BE2C (cell line): Measurements from ENCODE around the gene ZC4H2. TPM values are rescaled to one million over a fixed set of nuclear protein-coding genes. Genes with fewer than 3 reads are reported as not detected.
"Not testable (repeated sequence)": the region's sequence is repeated elsewhere in the genome, so short reads cannot be mapped to it uniquely, and the experiment has no call there.

Experiments
- DNase-seq: peaks from one replicate; pipeline ENCODE4 v3.0.0-alpha.2; 2020
- H3K27me3 ChIP-seq: fragments of 250-450 bp; sonication (Bioruptor Pico); 2 replicates; pipeline ENCODE4 v1.5.1; 2020; ENCODE audit warnings: mild to moderate bottlenecking
- H3K36me3 ChIP-seq: fragments of 250-450 bp; sonication (Bioruptor Pico); 2 replicates; pipeline ENCODE4 v1.5.1; 2020; ENCODE audit warnings: mild to moderate bottlenecking
- H3K4me1 ChIP-seq: fragments of 250-450 bp; sonication (Bioruptor Pico); 2 replicates; pipeline ENCODE4 v1.5.1; 2020
- H3K4me3 ChIP-seq: 2 replicates; pipeline ENCODE4 v1.5.1; 2011; ENCODE audit warnings: low read depth, low read length
- H3K9me3 ChIP-seq: fragments of 250-450 bp; sonication (Bioruptor Pico); 2 replicates; pipeline ENCODE4 v1.5.1; 2020
- polyA plus RNA-seq: library from polyadenylated mRNA; unstranded; fragments of >200 nt; gene quantifications from one replicate; pipeline ENCODE4 v1.2.1, GENCODE V29; 2012; ENCODE audit warnings: low read depth, missing spikeins; ENCODE audit not compliant: insufficient read length, insufficient read depth
- TF ChIP-seq, protein P1 (sequence below): IDR thresholded peaks from 2 replicates; pipeline ENCODE4 v1.5.1; 2012; ENCODE audit warnings: mild to moderate bottlenecking, low read depth, low read length

The ZC4H2 gene, protein sequence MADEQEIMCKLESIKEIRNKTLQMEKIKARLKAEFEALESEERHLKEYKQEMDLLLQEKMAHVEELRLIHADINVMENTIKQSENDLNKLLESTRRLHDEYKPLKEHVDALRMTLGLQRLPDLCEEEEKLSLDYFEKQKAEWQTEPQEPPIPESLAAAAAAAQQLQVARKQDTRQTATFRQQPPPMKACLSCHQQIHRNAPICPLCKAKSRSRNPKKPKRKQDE
- polyA plus RNA-seq = 10.0 TPM

DNA sequence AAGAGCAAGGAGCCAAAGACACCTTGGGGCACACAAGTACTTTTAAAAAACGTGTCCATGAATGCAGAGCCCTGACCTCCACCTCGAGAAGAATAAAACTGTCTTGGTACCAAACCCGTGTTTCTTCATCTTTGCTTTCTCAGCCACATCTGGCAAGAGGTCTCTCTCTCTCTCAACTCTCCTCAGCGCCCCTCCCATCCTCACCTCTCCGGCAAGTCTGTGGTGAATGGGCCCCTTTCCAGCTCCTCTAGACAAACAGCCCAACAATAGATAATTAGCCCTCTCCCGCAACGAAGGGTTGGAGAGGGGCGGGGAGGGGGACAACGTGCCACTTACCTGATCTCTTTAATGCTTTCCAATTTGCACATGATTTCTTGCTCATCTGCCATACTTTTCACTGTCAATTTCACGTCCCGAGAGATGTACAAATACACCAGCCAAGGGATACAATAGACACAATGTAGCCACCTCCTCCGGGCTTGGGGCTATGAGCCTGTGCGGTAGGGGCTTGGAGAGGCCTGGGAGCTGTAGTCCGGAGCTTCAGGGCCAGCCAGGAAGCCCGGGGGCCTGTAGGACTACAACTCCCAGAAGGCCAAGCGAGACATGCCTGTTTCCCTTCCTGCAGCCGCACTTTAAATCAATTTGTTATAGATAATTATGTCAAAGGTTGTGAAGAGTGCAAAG, at the start of gene ZC4H2:
Gene ZC4H2, minus strand, starts transcription at position 462 of the 684 bp plus-strand sequence. Its CDS starts 73 bp downstream, at position 389.
- H3K27me3 ChIP-seq = no peaks in the 10 kb centered on the region
- TF ChIP-seq, protein P1, sequence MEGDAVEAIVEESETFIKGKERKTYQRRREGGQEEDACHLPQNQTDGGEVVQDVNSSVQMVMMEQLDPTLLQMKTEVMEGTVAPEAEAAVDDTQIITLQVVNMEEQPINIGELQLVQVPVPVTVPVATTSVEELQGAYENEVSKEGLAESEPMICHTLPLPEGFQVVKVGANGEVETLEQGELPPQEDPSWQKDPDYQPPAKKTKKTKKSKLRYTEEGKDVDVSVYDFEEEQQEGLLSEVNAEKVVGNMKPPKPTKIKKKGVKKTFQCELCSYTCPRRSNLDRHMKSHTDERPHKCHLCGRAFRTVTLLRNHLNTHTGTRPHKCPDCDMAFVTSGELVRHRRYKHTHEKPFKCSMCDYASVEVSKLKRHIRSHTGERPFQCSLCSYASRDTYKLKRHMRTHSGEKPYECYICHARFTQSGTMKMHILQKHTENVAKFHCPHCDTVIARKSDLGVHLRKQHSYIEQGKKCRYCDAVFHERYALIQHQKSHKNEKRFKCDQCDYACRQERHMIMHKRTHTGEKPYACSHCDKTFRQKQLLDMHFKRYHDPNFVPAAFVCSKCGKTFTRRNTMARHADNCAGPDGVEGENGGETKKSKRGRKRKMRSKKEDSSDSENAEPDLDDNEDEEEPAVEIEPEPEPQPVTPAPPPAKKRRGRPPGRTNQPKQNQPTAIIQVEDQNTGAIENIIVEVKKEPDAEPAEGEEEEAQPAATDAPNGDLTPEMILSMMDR = no peak
- peak; percentile 75 for DNase-seq
- H3K4me1 ChIP-seq = no peaks in the 10 kb centered on the region
- H3K4me3 ChIP-seq = peak within 1 kb of the TSS; percentile 77
- no peaks in the 10 kb centered on the region for H3K9me3 ChIP-seq
- H3K36me3 ChIP-seq = no peaks in the 10 kb centered on the region

DNA sequence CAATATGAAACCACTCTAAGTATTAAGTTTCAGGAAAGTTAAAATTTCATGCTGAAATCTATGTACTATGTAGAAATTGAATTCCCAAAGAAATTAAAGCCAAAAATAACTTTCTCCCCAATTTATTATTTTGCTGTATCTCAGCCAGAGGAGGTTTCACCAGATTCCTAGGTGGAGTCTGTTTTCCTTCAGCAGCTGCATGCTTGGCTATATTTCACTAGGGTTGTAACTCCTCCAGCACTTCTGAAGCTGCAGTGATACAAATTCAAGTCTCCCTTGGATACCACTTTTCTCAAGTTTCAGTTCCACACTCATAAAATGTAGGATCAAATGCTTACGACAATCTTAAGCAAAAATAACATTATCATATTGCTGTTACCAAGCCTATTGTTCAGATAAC, 41.2 kb upstream of the ZC4H2 start:
- TF ChIP-seq, protein P1 = no peak
- no peaks in the 10 kb centered on the region for H3K9me3 ChIP-seq
- no peak overlapping the region for H3K4me3 ChIP-seq
- H3K4me1 ChIP-seq = no peaks in the 10 kb centered on the region
- no peak for DNase-seq
- H3K36me3 ChIP-seq = no peaks in the 10 kb centered on the region
- no peaks in the 10 kb centered on the region for H3K27me3 ChIP-seq

DNA sequence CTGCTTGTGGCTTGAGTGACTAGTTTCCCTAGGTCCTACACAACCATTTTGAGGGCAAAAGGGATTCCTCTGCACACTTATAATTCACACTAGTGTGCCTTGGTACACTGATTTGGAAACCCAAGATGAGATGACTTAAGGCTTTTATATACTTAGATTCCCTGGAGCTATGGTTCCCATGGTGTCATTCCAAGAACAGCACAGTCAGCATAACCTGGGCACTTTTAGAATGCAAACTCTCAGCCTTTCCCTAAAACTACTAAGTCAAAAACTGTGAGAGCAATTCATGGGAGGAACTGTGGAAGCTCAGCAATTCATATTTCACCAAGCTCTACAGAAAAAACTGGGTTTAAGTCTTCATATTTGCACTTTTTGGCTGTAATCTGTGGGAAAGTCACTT, 38.0 kb upstream of the ZC4H2 start:
- Histone ChIP-seq H3K36me3 (no peaks in the 10 kb centered on the region), H3K4me1 (no peaks in the 10 kb centered on the region), H3K4me3 (no peak overlapping the region), H3K9me3 (no peaks in the 10 kb centered on the region), H3K27me3 (no peaks in the 10 kb centered on the region)
- TF ChIP-seq, protein P1 = no peak
- no peak for DNase-seq

DNA sequence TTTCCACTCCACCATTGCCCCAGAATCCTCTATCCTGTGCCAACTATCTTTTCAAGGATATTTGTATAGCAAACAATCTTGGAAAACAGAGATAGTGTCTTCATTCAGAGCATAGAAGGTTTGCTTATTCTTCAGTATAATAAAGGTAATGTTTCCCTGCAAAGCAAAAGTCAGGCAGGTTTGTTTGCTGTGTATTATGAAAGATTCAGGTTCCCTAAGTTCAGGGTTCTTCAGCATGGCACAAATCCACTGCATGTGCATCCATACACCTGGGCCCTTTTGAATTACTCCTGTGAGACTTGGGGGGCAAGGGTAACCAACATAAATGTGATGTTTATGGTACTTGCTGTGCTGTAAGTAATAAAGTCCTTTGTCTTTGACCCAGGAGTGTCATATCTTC, 33.2 kb upstream of the ZC4H2 start:
- DNase-seq = no peak

DNA sequence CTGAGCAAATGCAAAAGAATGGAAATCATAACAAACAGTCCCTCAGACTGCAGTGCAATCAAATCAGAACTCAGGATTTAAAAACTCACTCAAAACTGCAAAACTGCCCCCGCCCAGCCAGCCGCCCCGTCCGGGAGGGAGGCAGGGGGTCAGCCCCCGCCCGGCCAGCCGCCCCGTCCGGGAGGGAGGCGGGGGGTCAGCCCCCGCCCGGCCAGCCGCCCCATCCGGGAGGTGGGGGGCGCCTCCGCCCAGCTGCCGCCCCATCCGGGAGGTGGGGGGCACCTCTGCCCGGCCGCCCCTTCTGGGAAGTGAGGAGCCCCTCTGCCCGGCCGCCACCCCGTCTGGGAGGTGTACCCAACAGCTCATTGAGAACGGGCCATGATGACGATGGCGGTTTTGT, 26.0 kb upstream of the ZC4H2 start:
- H3K4me1 ChIP-seq, DNase-seq, H3K27me3 ChIP-seq, H3K9me3 ChIP-seq, H3K36me3 ChIP-seq, H3K4me3 ChIP-seq: not testable (repeated sequence)

More for the DNA sequence above, 33.2 kb upstream of the ZC4H2 start:
- no peak overlapping the region for H3K4me3 ChIP-seq
- H3K27me3 ChIP-seq = no peaks in the 10 kb centered on the region
- H3K36me3 ChIP-seq = no peaks in the 10 kb centered on the region
- no peaks in the 10 kb centered on the region for H3K4me1 ChIP-seq
- TF ChIP-seq, protein P1 = no peak
- no peaks in the 10 kb centered on the region for H3K9me3 ChIP-seq

DNA sequence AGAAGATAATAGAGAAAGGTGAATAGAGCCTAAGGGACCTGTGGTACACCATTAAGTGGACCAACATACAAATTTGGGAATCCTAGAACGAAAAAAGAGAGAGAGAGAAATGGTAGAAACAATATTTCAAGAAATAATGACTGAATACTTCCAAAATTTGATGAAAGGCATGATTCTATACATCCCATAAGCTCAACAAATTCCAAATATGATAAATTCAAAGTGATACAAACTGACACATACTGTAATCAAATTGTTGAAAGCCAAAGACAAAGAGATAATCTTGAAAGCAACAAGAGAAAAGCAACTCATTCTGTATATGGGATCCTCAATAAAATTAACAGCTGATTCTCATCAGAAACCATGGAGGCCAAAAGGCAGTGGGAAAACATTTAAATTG, 20.6 kb upstream of the ZC4H2 start:
- Histone ChIP-seq H3K9me3 (no peaks in the 10 kb centered on the region), H3K4me1 (no peaks in the 10 kb centered on the region), H3K4me3 (no peak overlapping the region), H3K36me3 (no peaks in the 10 kb centered on the region), H3K27me3 (no peaks in the 10 kb centered on the region)
- TF ChIP-seq, protein P1 = no peak
- no peak for DNase-seq
